Endothelial cell of umbilical vein (primary cell): Measurements from ENCODE around the gene NTRK2.

Source experiments
- EZH2 ChIP-seq: IDR thresholded peaks from 2 replicates; pipeline ENCODE4 v1.6.1; 2012; ENCODE audit warnings: borderline replicate concordance, low read depth, mild to moderate bottlenecking, moderate library complexity, low read length, inconsistent platforms; ENCODE audit not compliant: severe bottlenecking
- FOS ChIP-seq: IDR thresholded peaks from 2 replicates; pipeline ENCODE4 v1.6.1; 2011; ENCODE audit warnings: mild to moderate bottlenecking, low read length, moderate library complexity, borderline replicate concordance; ENCODE audit not compliant: insufficient read depth
- JUN ChIP-seq: IDR thresholded peaks from 2 replicates; pipeline ENCODE4 v1.6.1; 2011; ENCODE audit warnings: borderline replicate concordance, low read depth; ENCODE audit not compliant: insufficient read length, insufficient read depth
- MYC ChIP-seq: IDR thresholded peaks from one replicate; pipeline ENCODE4 v1.6.1; 2011; ENCODE audit warnings: mild to moderate bottlenecking, low read depth, low read length
- POLR2A ChIP-seq: IDR thresholded peaks from 2 replicates; pipeline ENCODE4 v1.6.1; 2012; ENCODE audit warnings: low read depth, mild to moderate bottlenecking, control low read depth, low read length
- POLR2AphosphoS5 ChIP-seq: IDR thresholded peaks from 2 replicates; pipeline ENCODE4 v1.6.1; 2012; ENCODE audit warnings: low read depth, mild to moderate bottlenecking, control low read depth, low read length, moderate library complexity; ENCODE audit not compliant: insufficient read depth
- TF ChIP-seq, protein P1 (sequence below), 2 donors: IDR thresholded peaks; 1 replicate in 1 of 2; 2 replicates in 1 of 2; pipeline ENCODE4 v1.5.1; 2011; ENCODE audit warnings: low read length in 2 of 2, mild to moderate bottlenecking in 2 of 2, moderate library complexity in 2 of 2, control low read depth in 1 of 2, inconsistent platforms in 1 of 2, low read depth in 1 of 2; ENCODE audit not compliant: insufficient read depth in 1 of 2; ENCODE audit errors: extremely low read depth in 1 of 2
- TF ChIP-seq, protein P2 (sequence below): IDR thresholded peaks from 2 replicates; pipeline ENCODE4 v1.6.1; 2011; ENCODE audit not compliant: insufficient read depth, insufficient read length

DNA sequence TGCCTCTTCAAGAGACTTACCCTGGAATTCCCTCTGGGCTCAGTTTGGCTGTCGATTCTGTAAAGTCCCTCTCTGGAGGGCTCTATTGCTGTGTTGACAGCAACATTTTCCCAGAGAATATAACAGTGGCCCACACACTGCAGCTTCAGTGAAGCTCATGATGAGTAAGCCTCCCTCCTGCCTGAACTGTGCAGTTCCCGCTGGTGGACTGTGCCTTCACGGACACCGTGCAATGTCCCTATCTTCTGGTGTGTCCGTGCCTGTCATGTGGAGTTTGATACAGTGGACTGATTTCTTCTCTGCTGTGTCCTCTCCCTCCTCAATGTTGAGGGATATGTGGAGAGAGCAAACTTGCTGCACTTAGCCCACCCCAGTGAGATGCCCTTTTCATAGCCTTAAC is 109.0 kb downstream of the NTRK2 start:
- TF ChIP-seq, protein P1, sequence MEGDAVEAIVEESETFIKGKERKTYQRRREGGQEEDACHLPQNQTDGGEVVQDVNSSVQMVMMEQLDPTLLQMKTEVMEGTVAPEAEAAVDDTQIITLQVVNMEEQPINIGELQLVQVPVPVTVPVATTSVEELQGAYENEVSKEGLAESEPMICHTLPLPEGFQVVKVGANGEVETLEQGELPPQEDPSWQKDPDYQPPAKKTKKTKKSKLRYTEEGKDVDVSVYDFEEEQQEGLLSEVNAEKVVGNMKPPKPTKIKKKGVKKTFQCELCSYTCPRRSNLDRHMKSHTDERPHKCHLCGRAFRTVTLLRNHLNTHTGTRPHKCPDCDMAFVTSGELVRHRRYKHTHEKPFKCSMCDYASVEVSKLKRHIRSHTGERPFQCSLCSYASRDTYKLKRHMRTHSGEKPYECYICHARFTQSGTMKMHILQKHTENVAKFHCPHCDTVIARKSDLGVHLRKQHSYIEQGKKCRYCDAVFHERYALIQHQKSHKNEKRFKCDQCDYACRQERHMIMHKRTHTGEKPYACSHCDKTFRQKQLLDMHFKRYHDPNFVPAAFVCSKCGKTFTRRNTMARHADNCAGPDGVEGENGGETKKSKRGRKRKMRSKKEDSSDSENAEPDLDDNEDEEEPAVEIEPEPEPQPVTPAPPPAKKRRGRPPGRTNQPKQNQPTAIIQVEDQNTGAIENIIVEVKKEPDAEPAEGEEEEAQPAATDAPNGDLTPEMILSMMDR (IDR thresholded peaks at IDR 0.05; ENCODE audit: extremely low read depth in 1 of 2, insufficient read depth in 1 of 2, low read depth in 1 of 2, low read length in 2 of 2), result no peak
- TF ChIP-seq POLR2AphosphoS5, result no peak
- TF ChIP-seq, protein P2, sequence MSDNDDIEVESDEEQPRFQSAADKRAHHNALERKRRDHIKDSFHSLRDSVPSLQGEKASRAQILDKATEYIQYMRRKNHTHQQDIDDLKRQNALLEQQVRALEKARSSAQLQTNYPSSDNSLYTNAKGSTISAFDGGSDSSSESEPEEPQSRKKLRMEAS, result no peak
- TF ChIP-seq POLR2A, result no peak
- no peak for TF ChIP-seq EZH2
- no peak for TF ChIP-seq FOS
- TF ChIP-seq MYC, result no peak
- no peak for TF ChIP-seq JUN
